ENCODE data around the gene LYPD6B. TPM values are rescaled to one million over a fixed set of nuclear protein-coding genes. Genes with fewer than 3 reads are reported as not detected.

The LYPD6B gene
- total RNA-seq, 1 experiment from 2014 or later: 35.8 TPM

DNA sequence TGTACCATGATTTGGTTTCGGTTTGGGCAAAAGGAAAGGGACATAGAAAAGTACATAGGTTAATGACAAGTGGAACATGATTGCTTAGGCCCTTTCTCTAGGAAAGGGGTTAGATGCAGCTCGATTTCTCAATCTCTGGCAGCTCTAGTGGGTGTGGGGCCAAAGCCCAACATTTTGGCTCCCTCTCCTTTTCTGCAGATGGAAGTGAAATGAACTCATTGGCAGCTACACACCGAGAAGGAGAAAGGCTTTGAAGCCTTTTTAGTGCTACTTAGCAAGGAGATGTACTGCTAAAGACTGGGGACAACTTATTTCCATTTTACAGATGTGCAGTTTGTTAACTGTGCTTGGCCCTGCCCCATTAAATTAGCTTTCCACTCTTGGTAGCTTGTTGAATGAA, 93.8 kb downstream of the LYPD6B start:
- Histone ChIP-seq H3K27me3 (replicated peaks; ENCODE audit: control insufficient read depth, insufficient read depth, low read length) (no peaks in the 10 kb centered on the region), H3K4me3 (ENCODE audit: low read depth, low read length) (no peak overlapping the region), H3K36me3 (ENCODE audit: control insufficient read depth, insufficient read depth, low read length) (no peaks in the 10 kb centered on the region), H3K4me1 (0 out of 2 replicates have a peak, but pooled peaks cover 5% of the 10 kb centered on the region), H3K9me3 (no peaks in the 10 kb centered on the region)
- no TSS peak for BruUV-seq (replicated peaks)
- H3K4me3 Mint-ChIP-seq (ENCODE audit: unreplicated experiment): no peak overlapping the region
- H3K9me3 Mint-ChIP-seq (ENCODE audit: unreplicated experiment): no peaks in the 10 kb centered on the region
- H3K27me3 Mint-ChIP-seq (ENCODE audit: insufficient read depth, unreplicated experiment): no peaks in the 10 kb centered on the region
- H3K36me3 Mint-ChIP-seq (ENCODE audit: insufficient read depth, unreplicated experiment): peaks cover 11% of the 10 kb centered on the region
- TF ChIP-seq, protein P1, sequence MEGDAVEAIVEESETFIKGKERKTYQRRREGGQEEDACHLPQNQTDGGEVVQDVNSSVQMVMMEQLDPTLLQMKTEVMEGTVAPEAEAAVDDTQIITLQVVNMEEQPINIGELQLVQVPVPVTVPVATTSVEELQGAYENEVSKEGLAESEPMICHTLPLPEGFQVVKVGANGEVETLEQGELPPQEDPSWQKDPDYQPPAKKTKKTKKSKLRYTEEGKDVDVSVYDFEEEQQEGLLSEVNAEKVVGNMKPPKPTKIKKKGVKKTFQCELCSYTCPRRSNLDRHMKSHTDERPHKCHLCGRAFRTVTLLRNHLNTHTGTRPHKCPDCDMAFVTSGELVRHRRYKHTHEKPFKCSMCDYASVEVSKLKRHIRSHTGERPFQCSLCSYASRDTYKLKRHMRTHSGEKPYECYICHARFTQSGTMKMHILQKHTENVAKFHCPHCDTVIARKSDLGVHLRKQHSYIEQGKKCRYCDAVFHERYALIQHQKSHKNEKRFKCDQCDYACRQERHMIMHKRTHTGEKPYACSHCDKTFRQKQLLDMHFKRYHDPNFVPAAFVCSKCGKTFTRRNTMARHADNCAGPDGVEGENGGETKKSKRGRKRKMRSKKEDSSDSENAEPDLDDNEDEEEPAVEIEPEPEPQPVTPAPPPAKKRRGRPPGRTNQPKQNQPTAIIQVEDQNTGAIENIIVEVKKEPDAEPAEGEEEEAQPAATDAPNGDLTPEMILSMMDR (IDR thresholded peaks at IDR 0.05; ENCODE audit: insufficient read depth in 1 of 2, low read depth in 1 of 2, low read length in 1 of 2, severe bottlenecking in 1 of 2, unreplicated experiment in 1 of 2): no peak
- no peak overlapping the region for H3K27ac Mint-ChIP-seq (ENCODE audit: unreplicated experiment)
- ChIA-PET POLR2A (no interaction called here), CTCF (no interaction called here)
- intact Hi-C loops (cut with micrococcal nuclease; ENCODE audit: unreplicated experiment): no loop called here
- H3K4me1 Mint-ChIP-seq (ENCODE audit: low read depth, unreplicated experiment): peaks cover 7% of the 10 kb centered on the region
- DNase-seq: no peak

DNA sequence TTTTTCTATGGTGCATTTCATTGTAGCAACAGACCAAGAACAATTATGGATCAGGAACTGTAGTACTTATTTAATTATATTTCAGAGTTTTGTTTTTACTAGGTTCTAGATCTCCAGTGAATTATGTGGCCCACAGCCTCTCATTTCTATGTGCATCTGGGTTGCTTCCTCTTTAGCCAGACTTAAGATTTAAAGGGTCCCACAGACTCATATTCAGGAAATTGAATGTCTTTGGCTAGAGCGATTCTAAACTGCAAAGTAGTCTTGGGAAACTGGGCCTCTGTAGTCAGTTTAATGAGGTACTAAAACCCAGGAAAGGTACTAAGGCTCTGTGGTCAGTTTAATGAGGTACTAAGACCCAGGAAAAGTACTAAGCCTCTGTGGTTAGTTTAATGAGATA, 94.4 kb downstream of the LYPD6B start:
- H3K4me3 Mint-ChIP-seq (ENCODE audit: unreplicated experiment): no peak overlapping the region
- no peaks in the 10 kb centered on the region for H3K9me3 ChIP-seq
- H3K27me3 Mint-ChIP-seq (ENCODE audit: insufficient read depth, unreplicated experiment): no peaks in the 10 kb centered on the region
- peaks cover 7% of the 10 kb centered on the region for H3K4me1 Mint-ChIP-seq (ENCODE audit: low read depth, unreplicated experiment)
- H3K27ac Mint-ChIP-seq (ENCODE audit: unreplicated experiment): no peak overlapping the region
- POLR2A ChIA-PET: no interaction called here
- TF ChIP-seq, protein P1 (IDR thresholded peaks at IDR 0.05; ENCODE audit: insufficient read depth in 1 of 2, low read depth in 1 of 2, low read length in 1 of 2, severe bottlenecking in 1 of 2, unreplicated experiment in 1 of 2): no peak
- H3K27me3 ChIP-seq (replicated peaks; ENCODE audit: control insufficient read depth, insufficient read depth, low read length): no peaks in the 10 kb centered on the region
- intact Hi-C loops (cut with micrococcal nuclease; ENCODE audit: unreplicated experiment): no loop called here
- no peaks in the 10 kb centered on the region for H3K36me3 ChIP-seq (ENCODE audit: control insufficient read depth, insufficient read depth, low read length)
- H3K4me1 ChIP-seq: 0 out of 2 replicates have a peak, but pooled peaks cover 5% of the 10 kb centered on the region
- CTCF ChIA-PET: no interaction called here
- no TSS peak for BruUV-seq (replicated peaks)
- no peak for DNase-seq
- H3K9me3 Mint-ChIP-seq (ENCODE audit: unreplicated experiment): no peaks in the 10 kb centered on the region
- H3K36me3 Mint-ChIP-seq (ENCODE audit: insufficient read depth, unreplicated experiment): peaks cover 11% of the 10 kb centered on the region
- H3K4me3 ChIP-seq (ENCODE audit: low read depth, low read length): no peak overlapping the region

DNA sequence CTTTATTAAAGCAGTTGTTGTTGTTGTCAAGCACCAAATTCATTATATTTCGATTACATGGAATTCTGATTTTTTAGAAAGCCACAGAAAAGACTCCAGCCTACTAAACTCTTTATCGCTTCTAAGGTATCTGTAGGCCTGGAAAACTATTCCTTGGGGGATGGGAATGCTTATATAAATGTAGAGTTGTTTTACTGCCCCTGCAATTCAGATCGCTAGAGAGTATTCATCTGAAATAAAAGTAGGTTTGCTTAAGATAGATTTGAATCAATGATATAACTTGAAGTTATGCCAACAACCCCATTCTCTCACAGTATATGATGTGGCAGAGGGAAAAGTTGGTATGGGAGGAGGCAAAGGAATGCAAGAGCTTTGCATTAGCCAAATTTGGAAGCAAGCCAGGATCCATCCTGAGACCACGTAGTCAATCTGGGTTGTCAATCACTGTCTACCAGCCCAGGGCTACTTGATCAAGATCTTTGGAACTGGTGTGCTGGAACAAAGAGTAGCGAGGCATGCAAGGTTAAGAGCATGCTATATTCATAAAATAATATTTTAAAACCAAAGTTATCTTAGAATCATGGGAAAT, 95.9 kb downstream of the LYPD6B start:
- Mint-ChIP-seq H3K36me3 (ENCODE audit: insufficient read depth, unreplicated experiment) (peaks cover 11% of the 10 kb centered on the region), H3K27ac (ENCODE audit: unreplicated experiment) (no peak overlapping the region), H3K4me1 (ENCODE audit: low read depth, unreplicated experiment) (peaks cover 7% of the 10 kb centered on the region), H3K9me3 (ENCODE audit: unreplicated experiment) (no peaks in the 10 kb centered on the region), H3K27me3 (ENCODE audit: insufficient read depth, unreplicated experiment) (no peaks in the 10 kb centered on the region), H3K4me3 (ENCODE audit: unreplicated experiment) (no peak overlapping the region)
- intact Hi-C loops (cut with micrococcal nuclease; ENCODE audit: unreplicated experiment): no loop called here
- no peaks in the 10 kb centered on the region for H3K9me3 ChIP-seq
- H3K4me1 ChIP-seq: 0 out of 2 replicates have a peak, but pooled peaks cover 3% of the 10 kb centered on the region
- no peak overlapping the region for H3K4me3 ChIP-seq (ENCODE audit: low read depth, low read length)
- CTCF ChIA-PET: no interaction called here
- POLR2A ChIA-PET: no interaction called here
- BruUV-seq (replicated peaks): no TSS peak
- TF ChIP-seq, protein P1 (IDR thresholded peaks at IDR 0.05; ENCODE audit: insufficient read depth in 1 of 2, low read depth in 1 of 2, low read length in 1 of 2, severe bottlenecking in 1 of 2, unreplicated experiment in 1 of 2): no peak
- no peak for DNase-seq
- H3K27me3 ChIP-seq (replicated peaks; ENCODE audit: control insufficient read depth, insufficient read depth, low read length): no peaks in the 10 kb centered on the region
- H3K36me3 ChIP-seq (ENCODE audit: control insufficient read depth, insufficient read depth, low read length): no peaks in the 10 kb centered on the region

Measured in Caco-2 (cell line).